NCI-H2196 (cell line): ENCODE results near the gene RABGAP1L.
"Not testable (repeated sequence)": the region's sequence is repeated elsewhere in the genome, so short reads cannot be mapped to it uniquely, and the experiment has no call there.

ENCODE experiments used
- DNase-seq: peaks from one replicate; lab custom pipeline; 2025; ENCODE audit not compliant: unreplicated experiment; lab: John Stamatoyannopoulos, UW

Gene RABGAP1L

DNA sequence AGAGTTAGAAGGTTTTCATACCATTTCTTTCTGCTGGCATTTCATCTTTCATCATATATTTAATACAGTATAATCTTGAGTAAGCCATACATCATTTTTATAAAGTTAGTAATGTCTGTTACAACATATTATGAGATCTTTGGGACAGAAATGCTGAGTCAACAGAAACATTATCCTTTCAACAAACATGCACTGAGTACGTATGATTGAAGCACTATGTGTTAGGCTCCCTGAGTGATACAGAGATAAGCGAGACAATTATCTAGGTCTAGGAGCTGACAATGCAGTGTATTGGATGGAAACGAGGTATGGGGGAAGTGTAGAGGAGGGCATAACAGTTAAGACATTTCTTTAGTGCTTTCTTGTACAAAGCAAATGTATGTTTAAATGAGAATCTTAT, 268.7 kb downstream of the RABGAP1L start:
- no peak for DNase-seq

DNA sequence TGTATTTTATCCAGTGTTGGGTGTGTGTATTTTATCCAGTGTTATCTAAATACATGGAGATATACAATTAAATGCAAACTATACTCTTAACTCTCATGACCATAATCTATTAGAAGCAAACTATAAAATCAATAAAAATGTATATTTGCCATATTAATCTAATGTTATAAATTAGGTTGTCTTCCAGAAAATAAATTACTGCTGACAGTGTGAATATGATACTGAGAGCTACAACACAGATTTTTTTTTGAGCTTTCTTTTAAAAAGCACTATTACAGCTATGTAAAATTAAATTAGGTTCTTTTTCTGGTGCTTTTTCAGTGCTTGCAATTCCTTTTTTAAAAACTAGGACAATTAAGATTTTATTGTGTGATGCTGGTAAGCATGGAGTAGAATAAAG, 269.4 kb downstream of the RABGAP1L start:
- DNase-seq = no peak

DNA sequence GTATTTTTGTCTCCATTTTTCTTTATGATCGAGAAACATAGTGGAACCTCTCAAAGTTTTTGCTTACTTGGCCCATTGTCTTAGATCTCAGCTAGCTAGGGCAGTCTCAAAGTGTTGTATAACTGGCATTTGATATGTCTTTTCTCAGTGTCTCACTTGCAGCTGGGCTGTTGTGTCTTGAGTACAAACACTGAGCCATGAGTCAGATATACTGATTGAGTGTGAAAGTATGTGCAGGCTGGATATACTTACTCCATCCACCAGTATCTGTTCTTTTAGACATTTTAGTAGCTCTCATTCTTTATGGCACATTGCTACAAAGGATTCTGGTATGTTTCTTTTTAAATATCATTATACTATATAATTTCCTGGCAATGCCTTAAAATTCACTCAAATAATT, 274.1 kb downstream of the RABGAP1L start:
- no peak for DNase-seq

DNA sequence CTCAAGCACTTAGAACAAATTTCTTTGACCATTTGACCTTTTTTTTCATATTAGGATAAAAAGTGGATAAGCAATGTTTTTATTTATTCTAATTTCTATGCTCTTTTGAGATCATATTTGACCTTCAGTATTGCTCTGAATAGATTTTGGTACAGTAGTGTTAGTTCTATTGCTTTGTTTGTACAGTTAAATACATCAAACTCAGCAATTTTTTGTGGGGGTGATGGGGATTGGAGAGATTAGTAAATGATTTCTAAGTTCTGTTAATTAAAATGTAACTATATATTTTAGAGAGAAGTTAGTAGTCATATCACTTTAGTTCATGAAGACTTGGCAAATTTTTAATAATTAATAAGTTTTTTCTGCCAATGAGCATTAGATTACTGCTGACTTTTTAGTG, 286.0 kb downstream of the RABGAP1L start:
- no peak for DNase-seq

DNA sequence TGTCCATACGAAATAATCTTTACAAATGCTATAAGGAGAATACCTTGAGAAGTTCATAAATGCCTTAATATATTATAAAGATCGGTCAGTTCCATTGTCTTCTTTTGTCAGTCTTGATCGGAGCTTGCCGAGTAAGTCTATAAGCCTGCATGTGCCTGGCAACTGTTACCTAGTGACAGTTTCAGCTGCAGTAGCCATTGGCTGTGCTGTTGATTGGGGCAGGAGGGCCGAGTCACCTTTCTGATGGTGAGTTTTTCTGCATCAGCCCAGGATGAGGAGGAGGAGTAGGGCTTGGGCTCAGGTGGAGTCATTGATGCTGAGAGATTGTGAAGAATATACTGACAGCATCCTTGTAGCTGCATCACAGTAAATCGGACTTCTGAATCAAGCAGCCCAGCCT, 286.5 kb downstream of the RABGAP1L start:
- no peak for DNase-seq

DNA sequence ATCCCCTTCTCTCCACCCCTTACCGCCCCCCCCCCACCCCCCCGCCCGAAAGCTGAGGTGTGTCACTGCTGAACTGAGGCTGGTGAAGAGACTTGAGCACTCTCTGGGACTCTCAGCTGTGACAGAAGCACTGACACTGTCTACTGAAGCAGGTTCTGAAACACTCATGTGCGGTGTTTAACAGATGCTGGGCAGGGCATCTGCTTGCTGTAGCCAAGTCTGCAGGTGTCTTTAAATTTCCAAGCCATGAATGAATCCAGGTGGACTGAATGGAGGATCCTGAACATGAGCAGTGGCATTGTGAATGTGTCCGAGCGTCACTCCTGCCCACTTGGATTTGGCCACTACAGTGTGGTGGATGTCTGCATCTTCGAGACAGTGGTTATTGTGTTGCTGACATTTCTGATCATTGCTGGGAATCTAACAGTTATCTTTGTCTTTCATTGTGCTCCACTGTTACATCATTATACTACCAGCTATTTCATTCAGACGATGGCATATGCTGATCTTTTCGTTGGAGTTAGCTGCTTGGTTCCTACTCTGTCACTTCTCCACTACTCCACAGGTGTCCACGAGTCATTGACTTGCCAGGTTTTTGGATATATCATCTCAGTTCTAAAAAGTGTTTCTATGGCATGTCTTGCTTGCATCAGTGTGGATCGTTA, 288.7 kb downstream of the RABGAP1L start, which contains the start of gene GPR52:
Gene GPR52 (plus strand): TSS at position 99 of the 665 bp plus-strand sequence. CDS start 148 bp downstream, at position 247.
- no peak for DNase-seq

DNA sequence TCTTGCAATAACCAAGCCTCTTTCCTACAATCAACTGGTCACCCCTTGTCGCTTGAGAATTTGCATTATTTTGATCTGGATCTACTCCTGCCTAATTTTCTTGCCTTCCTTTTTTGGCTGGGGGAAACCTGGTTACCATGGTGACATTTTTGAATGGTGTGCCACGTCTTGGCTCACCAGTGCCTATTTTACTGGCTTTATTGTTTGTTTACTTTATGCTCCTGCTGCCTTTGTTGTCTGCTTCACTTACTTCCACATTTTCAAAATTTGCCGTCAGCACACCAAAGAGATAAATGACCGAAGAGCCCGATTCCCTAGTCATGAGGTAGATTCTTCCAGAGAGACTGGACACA, 289.2 kb downstream of the RABGAP1L start:
- no peak for DNase-seq

DNA sequence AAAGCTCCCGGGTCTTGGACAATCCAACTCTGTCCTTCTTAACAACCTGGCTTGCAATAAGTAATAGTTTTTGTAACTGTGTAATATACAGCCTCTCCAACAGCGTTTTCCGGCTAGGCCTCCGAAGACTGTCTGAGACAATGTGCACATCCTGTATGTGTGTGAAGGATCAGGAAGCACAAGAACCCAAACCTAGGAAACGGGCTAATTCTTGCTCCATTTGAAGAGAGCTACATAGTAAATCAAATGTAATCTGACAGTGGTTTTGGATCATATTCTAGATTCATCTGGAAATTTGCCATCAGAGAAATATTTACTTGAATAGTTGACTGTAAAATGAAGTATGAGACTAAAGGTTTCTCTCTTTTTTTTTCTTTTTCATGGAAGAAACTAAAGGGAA, 289.7 kb downstream of the RABGAP1L start:
- no peak for DNase-seq

DNA sequence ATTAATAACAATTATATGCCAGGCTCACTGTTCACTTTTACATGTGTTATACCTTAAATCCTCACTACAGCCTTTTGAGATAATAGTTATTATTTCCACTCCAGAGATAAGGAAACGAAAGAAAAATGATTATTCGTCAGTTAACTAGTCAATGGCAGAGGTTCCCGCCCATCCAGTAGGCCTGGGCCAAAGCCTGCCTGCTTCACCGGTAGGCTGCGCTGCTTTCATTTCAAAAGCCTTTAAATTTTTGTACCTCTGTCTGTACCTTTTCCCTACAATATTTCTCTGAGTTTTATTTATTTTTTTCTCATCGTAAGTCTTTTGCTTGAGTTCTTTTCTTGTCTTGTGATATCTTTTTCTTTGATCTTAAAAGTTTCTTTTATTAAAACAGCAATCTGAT, 292.1 kb downstream of the RABGAP1L start:
- DNase-seq = no peak

DNA sequence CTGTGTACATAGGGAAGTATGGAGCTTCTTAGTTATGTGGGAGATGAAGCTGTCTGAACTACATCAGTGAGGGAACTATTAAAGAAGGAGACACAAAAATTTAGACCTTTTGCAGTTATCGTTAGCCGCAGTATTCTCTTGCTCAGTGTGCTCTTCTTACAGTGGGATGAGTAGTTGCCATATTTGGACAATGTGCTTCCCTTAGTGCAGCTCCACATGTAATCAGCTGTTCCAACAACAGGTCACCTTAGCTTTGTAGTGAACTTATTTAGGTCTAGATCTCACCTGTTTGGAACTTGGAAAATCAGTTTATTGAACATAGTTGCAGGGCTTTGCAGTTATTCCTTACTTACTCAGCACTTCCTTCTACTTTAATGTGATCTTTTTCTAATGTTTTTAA, 306.5 kb downstream of the RABGAP1L start:
- no peak for DNase-seq

DNA sequence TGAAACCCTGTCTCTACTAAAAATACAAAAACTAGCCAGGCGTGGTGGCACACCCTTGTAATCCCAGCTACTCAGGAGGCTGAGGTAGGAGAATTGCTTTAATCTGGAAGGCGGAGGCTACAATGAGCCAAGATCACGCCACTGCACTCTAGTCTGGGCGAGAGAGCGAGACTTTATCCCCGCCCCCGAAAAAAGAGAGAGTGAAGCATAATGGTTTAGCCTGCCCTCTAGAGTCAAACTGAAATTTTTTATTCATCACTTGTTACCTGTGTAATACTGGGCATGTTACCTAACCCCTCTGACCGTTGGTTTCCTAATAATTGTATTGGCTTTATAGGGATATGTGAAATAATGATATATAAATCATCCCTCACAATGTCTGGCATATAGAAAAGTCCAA, 307.3 kb downstream of the RABGAP1L start:
- no peak for DNase-seq

DNA sequence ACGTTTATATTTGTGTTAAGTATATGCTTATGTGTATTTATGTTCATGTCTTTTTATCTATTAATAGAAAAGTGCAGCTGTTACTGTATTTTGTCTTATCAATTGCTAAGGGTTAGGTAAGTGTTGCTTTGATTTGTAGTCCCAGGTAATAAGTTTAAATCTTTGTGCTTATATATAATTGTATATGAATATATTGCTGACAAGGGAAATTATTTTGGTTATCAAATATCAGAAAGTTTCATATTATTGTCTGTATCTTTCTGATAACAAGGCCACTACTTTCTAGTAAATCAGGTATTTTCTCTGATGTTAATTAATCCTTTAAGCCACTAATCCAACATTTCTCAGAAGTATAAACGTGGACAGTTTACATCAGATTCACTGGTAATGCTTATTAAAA, 309.7 kb downstream of the RABGAP1L start:
- DNase-seq = no peak

DNA sequence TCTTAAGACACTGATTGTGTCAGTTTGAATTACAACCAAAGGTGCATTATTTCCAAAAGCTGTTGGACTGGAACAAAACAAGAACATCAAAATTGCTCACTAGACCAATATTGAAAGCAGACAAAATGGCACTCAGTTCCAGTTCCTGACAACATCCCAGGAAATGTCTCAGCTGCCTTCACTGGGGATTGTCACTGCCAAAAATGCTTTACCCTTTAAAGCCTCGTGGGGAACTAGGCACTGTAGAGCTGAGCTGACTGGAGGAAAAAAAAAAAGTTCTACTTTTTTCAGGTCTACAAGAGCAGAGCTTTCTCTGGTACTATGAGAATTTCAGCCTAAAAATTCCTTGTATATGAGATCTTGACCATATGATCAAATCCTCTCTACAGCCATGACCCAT, 310.4 kb downstream of the RABGAP1L start:
- no peak for DNase-seq

DNA sequence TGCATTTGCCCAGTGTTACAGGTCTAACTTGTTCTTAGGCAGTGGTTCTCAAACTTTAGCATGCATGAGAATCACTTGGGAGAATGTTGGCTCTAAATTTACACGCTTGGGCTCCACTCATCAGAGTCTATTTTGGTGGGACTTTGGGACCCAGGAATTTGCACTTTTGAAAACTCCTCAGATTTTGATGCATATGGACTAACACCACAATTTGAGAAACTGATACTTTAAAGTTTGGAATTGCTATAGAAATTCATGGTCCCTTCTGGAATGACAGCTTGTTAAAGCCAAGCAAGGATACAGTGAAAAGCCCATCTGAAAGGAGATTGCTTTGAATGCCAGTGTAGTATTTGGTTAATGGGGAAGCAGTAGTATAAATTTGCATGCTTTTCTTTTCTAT, 320.0 kb downstream of the RABGAP1L start:
- no peak for DNase-seq

DNA sequence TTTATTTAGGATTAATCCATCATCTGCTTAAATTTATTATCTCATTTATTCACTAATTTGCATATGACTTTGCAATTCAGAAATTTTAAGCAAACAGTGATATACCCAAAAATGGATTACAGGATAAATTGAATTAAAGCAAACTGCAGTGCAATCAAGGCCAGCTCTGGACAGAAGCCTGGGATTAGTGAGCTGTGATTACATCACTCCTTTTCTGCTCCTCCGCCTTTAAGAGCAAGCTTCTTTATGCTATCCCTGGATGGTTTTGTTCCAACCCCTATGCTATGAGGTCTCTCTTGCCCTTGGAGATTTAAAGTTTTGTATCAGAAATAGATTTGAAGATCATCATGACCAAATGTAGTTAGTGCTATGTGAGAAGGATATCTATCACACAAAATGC, 321.0 kb downstream of the RABGAP1L start:
- no peak for DNase-seq

DNA sequence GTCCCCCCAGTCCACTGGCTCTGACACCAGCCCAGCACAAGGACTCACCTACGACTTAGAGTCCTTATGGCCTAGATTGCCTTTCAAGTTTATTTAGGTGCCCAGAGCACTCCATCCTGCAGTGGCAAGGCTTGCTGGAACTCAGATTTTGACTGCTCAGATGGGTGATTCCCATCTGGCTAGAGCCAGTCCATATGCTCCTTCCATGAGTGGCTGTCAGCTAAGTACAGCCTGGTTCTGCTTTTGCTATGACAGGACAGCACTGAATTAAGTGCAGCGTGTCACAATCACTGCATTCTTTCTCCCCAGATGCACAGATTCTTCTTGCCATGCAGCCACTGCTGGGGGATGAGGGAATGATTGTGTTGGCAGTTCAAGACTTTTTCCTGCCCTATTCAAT, 332.3 kb downstream of the RABGAP1L start:
- no peak for DNase-seq

DNA sequence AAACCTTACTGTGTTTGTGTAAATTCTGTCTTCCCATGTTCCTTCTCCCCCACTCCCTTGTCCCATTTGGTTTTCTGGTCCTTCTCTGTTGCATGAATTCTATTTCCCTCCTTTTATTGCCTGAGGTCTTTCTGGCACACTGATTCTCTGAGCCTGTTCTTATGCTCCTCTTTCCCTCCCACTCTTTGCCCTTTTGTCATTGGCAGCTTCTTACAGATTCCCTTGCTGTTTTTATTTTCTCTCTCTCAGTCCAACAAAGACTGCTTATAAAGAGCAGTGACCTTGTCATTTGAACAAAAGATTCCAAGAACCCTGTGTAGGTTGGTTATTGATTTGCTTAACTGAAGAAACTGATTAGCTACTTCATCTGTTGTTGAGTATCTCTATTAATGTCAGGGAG, 338.2 kb downstream of the RABGAP1L start:
- no peak for DNase-seq

DNA sequence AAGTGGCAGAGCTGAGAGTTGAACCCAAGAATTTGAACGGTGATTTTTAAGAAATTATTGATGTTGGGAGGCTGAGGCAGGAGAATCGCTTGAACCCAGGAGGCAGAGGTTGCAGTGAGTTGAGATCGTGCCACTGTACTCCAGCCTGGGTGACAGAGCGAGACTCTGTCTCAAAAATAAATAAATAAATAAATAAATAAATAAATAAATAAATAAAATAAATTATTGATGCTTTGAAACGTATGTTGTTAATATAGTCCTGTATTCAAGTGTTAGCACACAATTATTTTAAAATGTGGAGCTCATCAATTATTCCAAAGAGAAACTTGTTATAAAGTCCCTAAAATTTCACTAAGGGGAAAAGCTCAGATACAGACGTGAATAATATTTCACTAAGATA, 357.4 kb downstream of the RABGAP1L start:
- not testable (repeated sequence) for DNase-seq

DNA sequence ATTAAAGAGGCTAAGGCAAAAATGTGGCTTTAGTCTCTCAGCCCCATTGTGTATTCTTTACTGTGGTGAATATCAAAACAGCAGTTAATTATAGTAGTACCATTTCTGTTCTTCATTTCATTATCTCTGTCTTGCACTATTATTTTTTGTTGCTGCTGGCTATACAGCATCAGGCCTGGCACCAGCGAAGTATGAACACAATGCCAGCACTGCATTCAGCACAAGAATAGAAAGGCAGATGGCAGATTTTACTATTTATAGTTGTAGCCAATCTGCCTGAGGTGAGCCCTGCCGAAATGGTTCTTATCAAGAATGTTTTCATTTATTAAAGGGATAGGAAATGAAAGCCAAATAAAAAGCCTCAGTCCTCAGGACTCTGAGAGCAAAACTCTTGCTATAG, 360.5 kb downstream of the RABGAP1L start:
- no peak for DNase-seq

DNA sequence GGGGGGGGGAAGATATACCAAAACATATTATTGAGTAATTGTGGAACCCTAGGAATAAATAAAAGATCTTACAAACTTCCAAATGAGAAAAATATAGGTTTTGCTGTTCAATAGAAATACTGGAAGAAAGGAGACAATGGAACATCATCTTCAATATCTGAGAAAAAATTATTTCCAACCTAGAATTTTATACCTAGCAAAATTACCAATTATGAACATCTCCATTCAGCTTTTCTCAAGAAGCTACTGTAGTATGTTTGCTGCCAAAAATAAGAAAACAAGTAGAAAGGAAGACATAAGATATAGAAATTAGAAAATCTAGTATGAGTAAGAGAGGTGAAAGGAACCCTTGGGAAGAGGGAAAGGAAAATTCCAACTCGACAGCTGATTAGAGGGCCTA, 372.4 kb downstream of the RABGAP1L start:
- DNase-seq = no peak

DNA sequence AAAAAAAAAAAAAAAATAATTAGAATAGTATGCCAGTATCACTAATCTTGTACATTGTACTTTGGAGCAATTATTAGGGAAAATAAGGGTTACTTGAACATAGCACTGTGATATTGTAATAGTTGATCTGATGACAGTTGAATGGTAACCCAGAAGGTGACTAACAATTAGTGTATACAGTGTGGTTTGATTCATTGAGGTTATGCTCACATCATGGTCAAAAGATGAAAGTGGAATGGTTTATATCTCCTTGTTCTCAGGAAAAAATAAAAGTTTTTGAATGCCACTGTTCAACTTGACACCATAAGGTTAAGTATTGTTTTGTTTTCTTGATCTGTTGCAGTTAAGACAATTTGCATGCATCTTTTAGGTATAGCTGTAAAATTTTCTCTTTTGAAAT, 375.5 kb downstream of the RABGAP1L start:
- no peak for DNase-seq

DNA sequence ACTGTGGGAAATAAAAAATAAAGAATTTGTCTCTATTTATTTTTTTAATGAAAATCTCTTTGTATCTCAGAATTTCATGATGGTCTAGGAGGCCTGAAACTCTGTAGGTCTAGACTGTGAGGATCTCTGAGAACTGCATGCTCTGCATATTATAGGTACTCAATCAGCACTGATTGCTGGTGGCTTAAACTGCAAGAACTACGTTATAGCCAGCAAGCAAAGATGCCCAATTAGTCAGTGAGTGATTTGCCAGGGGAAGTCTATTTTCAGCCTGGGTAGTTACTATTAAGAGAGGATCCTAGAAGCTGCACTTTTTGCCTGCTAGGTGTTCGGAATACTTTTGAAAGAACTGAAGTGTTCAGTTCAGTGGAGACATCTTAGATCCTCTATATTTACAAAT, 375.9 kb downstream of the RABGAP1L start:
- DNase-seq = no peak

DNA sequence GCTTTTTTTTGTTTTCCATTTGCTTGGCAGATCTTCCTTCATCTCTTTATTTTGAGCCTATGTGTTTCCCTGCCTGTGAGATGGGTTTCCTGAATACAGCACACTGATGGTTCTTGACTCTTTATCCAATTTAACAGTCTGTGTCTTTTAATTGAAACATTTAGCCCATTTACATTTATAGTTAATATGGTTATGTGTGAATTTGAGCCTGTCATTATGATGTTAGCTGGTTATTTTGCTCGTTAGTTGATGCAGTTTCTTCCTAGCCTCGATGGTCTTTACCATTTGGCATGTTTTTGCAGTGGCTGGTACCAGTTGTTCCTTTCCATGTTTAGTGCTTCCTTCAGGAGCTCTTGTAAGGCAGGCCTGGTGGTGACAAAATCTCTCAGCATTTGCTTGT, 384.1 kb downstream of the RABGAP1L start:
- DNase-seq = not testable (repeated sequence)

DNA sequence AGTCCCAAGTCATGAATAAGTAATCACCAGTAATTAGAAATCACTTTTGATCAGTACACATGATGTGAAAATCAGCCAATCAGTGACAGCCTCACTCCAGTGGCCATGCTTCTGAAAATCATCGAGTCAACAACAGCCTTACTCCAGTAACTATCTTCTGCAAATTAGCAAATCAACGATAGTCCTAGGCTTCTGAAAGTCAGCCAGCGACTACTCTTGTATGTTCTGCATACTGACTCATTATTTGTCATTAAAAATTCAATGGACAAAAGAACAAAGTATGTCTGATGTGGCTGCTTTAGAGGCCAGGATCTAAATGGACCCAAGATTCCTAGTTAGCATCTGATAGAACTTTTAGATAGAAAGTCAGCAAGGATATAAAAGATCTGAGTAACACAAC, 391.0 kb downstream of the RABGAP1L start:
- no peak for DNase-seq
